Esophagus muscularis mucosa (tissue), 4 donors: ENCODE results near the gene BMP8A. TPM values are rescaled to one million over a fixed set of nuclear protein-coding genes. Genes with fewer than 3 reads are reported as not detected.

Experiments used
- DNase-seq: peaks from one replicate; pipeline ENCODE4 v3.0.0-alpha.2; 2017; ENCODE audit errors: extremely low spot score
- H3K27ac ChIP-seq, 4 donors: fragments of 200-600 bp; sonication (generic); replicated peaks in 1 of 4; 1 replicate in 3 of 4; 2 replicates in 1 of 4; pipeline ENCODE4 v1.5.1; 2016 to 2019; ENCODE audit warnings: mild to moderate bottlenecking in 1 of 4
- H3K27me3 ChIP-seq, 4 donors: fragments of 200-600 bp; sonication (generic); one replicate each; pipeline versions ENCODE4 v1.5.1 to v1.6.0; 2016 to 2019
- H3K36me3 ChIP-seq, 4 donors: fragments of 200-600 bp; sonication (generic); one replicate each; pipeline ENCODE4 v1.5.1; 2016 to 2019
- H3K4me1 ChIP-seq, 4 donors: fragments of 200-600 bp; sonication (generic); one replicate each; pipeline ENCODE4 v1.5.1; 2016 to 2019
- H3K4me3 ChIP-seq, 4 donors: fragments of 200-600 bp; sonication (generic); 1 replicate in 2 of 4; 2 replicates in 2 of 4; pipeline ENCODE4 v1.5.1; 2016 to 2019; ENCODE audit warnings: mild to moderate bottlenecking in 4 of 4, moderate library complexity in 1 of 4
- H3K9me3 ChIP-seq, 4 donors: fragments of 200-600 bp; sonication (generic); 1 replicate in 3 of 4; 2 replicates in 1 of 4; pipeline ENCODE4 v1.5.1; 2016 to 2019
- EP300 ChIP-seq: sonication (generic); formaldehyde crosslinking; IDR thresholded peaks from one replicate; pipeline ENCODE4 v1.6.1; 2017; ENCODE audit warnings: antibody characterized with exemption
- POLR2A ChIP-seq: fragments of 450-650 bp; IDR thresholded peaks from one replicate; pipeline ENCODE4 v1.6.1; 2017; ENCODE audit warnings: antibody characterized with exemption, moderate library complexity, mild to moderate bottlenecking, low read depth
- POLR2AphosphoS5 ChIP-seq, 2 donors: sonication (generic); formaldehyde crosslinking; IDR thresholded peaks; one replicate each; pipeline ENCODE4 v1.6.1; 2017; ENCODE audit warnings: antibody characterized with exemption in 2 of 2
- WGBS: methylation state at CpG from one replicate; pipeline ENCODE4 v1.1.5; 2018; 5-methylcytosine and 5-hydroxymethylcytosine counted together
- intact Hi-C: fragments of 100-400 bp; cut with DNase I; formaldehyde crosslinking; loops from one replicate; pipeline ENCODE4 v1.15.1; 2023
- total RNA-seq, 4 donors: library from RNA; depleted of rRNA; stranded (reverse); fragments of >200 nt; gene quantifications; one replicate each; pipeline versions ENCODE4 v1.1.0 to v1.2.1, GENCODE V29; 2016
- TF ChIP-seq, protein P1 (sequence below), 3 experiments: fragments of 200-600 bp in 2 of 3; fragments of 450-650 bp in 1 of 3; sonication (generic) in 2 of 3; IDR thresholded peaks; one replicate each; pipeline ENCODE4 v1.5.1; 2017 to 2019; ENCODE audit warnings: antibody characterized with exemption in 3 of 3, mild to moderate bottlenecking in 2 of 3, moderate library complexity in 1 of 3

BMP8A gene
- total RNA-seq, 4 donors from 2014 or later = 0.99 to 3.0 (median 2.2) TPM

DNA sequence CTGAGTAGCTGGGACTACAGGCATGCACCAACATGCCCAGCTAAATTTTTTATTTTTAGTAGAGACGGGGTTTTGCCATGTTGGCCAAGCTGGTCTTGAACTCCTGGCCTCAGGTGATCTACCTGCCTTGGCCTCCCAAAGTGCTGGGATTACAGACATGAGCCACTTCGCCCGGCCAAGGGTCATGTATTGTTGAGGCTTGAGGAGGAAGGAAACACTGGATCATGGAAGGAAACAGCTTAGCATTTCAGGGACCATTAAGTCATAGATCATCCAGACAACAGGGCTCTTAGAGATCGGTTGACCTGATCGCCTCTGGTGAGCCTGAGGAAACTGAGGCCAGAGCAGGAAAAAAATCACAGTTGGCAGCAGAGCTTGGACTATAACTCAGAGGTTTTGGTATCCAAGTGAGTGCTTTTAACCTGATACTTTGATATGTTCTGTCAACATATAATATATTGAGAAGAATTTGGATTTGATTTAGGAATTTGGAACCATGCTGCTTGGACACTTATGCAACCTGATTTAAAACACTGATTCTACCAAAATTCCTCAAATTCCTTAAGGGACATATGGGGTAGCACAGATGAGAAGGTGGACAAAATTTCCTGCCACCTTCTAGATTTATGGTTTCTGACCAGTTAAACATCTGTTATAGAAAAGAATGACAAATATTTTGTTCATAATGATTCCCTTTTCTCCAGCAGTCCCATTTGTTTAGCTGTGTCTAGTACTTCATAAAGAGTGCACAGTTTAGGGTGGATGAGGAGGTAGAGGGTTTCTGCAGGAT lies 13.1 kb upstream of the BMP8A start:
- no peaks in the 10 kb centered on the region for H3K9me3 ChIP-seq
- TF ChIP-seq EP300 = no peak
- no peak for TF ChIP-seq POLR2A
- no peak for TF ChIP-seq POLR2AphosphoS5 (IDR thresholded peaks at IDR 0.05)
- TF ChIP-seq, protein P1, sequence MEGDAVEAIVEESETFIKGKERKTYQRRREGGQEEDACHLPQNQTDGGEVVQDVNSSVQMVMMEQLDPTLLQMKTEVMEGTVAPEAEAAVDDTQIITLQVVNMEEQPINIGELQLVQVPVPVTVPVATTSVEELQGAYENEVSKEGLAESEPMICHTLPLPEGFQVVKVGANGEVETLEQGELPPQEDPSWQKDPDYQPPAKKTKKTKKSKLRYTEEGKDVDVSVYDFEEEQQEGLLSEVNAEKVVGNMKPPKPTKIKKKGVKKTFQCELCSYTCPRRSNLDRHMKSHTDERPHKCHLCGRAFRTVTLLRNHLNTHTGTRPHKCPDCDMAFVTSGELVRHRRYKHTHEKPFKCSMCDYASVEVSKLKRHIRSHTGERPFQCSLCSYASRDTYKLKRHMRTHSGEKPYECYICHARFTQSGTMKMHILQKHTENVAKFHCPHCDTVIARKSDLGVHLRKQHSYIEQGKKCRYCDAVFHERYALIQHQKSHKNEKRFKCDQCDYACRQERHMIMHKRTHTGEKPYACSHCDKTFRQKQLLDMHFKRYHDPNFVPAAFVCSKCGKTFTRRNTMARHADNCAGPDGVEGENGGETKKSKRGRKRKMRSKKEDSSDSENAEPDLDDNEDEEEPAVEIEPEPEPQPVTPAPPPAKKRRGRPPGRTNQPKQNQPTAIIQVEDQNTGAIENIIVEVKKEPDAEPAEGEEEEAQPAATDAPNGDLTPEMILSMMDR (IDR thresholded peaks at IDR 0.05) = no peak
- no peaks in the 10 kb centered on the region for H3K27me3 ChIP-seq
- intact Hi-C loops = no loop called here
- H3K4me3 ChIP-seq = no peak overlapping the region
- WGBS = 84% methylated on average over 5 of the region's 5 CpGs
- no peak for DNase-seq
- H3K4me1 ChIP-seq = no peaks in the 10 kb centered on the region
- no peak overlapping the region for H3K27ac ChIP-seq
- H3K36me3 ChIP-seq = peaks cover 52 to 97% (median 76%) of the 10 kb centered on the region in 4 donors

DNA sequence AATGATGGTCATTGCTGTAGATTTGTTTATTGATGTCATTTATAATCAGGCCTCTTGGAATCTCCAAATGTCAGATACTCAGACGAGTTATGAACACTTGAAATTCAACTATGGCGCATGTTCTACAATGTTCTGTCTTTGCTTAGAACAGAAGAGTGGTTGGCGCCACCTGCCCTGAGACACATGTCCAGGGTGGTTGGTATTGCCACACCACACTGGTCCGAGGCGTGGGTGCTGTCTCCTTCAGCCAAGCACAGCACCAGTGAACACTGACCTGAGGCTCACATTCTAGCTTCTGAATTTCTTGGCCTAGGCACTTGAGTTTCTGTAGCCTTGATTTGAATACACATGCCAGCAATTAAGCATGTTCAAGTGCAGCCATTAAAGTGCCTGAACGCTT lies 10.1 kb upstream of the BMP8A start:
- DNase-seq = no peak
- WGBS = 85% methylated on average over 6 of the region's 6 CpGs
- intact Hi-C loops = no loop called here
- H3K9me3 ChIP-seq = no peaks in the 10 kb centered on the region
- H3K36me3 ChIP-seq = peaks cover 53 to 97% (median 81%) of the 10 kb centered on the region in 4 donors
- peaks cover 0 to 7% (median 2%) of the 10 kb centered on the region in 4 donors for H3K4me1 ChIP-seq
- no peaks in the 10 kb centered on the region for H3K27me3 ChIP-seq
- H3K4me3 ChIP-seq = no peak overlapping the region
- H3K27ac ChIP-seq = no peak overlapping the region
- TF ChIP-seq POLR2AphosphoS5 (IDR thresholded peaks at IDR 0.05) (no peak), EP300 (no peak), POLR2A (no peak)
- TF ChIP-seq, protein P1 (IDR thresholded peaks at IDR 0.05) = no peak

DNA sequence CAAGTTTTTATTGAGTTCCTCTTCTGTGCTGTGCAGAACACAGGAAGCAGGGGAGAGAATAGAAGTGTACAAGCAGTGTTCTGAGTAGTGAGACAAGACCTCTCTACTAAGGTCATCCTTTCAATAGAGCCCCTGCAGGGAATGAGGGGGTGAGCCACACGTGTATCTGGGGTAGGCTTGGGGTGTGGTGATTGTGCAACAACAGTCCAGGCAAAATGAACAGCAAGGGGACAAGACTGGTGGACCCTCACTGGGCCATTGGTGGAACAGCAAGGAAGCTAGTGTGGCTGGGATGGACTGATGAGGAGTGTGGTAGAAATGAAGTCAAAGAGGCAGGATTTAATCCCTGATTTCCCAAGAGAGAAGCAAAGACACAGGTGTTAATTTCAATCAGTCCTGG lies 8.2 kb upstream of the BMP8A start:
- whole genome bisulfite sequencing = 46% methylated on average over 1 of the region's 1 CpG
- H3K4me3 ChIP-seq = no peak overlapping the region
- DNase-seq = no peak
- intact Hi-C loops = no loop called here
- H3K36me3 ChIP-seq = peaks cover 66 to 98% (median 89%) of the 10 kb centered on the region in 4 donors
- TF ChIP-seq POLR2A = no peak
- H3K9me3 ChIP-seq = no peaks in the 10 kb centered on the region
- no peaks in the 10 kb centered on the region for H3K27me3 ChIP-seq
- peaks cover 0 to 7% (median 2%) of the 10 kb centered on the region in 4 donors for H3K4me1 ChIP-seq
- no peak overlapping the region for H3K27ac ChIP-seq

DNA sequence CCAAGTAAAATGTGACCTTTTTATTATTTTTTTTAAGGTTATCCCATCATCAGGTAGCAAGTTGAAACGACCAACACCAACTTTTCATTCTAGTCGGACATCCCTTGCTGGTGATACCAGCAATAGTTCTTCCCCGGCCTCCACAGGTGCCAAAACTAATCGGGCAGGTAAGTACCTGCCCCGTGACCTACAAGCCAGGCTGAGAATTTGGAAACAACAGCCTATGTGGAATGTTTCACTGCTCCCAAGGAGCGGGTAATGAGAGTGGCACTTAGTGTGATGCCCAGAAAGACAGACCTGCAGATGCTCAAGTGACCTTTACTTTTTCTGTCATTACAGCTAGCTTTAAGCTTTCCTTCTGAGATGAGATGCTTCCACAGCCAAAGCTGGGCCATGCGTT lies 6.9 kb upstream of the BMP8A start:
- DNase-seq = no peak
- intact Hi-C loops = no loop called here
- WGBS = 91% methylated on average over 7 of the region's 7 CpGs
- peaks cover 57 to 90% (median 79%) of the 10 kb centered on the region in 4 donors for H3K36me3 ChIP-seq
- H3K27me3 ChIP-seq = no peaks in the 10 kb centered on the region
- H3K27ac ChIP-seq = peak overlapping the region in 2 of 4 donors; percentile 43 to 49
- H3K4me3 ChIP-seq = no peak overlapping the region
- TF ChIP-seq POLR2AphosphoS5 (IDR thresholded peaks at IDR 0.05) (no peak), EP300 (no peak)
- no peaks in the 10 kb centered on the region for H3K9me3 ChIP-seq
- H3K4me1 ChIP-seq = peaks cover 0 to 7% (median 2%) of the 10 kb centered on the region in 4 donors

DNA sequence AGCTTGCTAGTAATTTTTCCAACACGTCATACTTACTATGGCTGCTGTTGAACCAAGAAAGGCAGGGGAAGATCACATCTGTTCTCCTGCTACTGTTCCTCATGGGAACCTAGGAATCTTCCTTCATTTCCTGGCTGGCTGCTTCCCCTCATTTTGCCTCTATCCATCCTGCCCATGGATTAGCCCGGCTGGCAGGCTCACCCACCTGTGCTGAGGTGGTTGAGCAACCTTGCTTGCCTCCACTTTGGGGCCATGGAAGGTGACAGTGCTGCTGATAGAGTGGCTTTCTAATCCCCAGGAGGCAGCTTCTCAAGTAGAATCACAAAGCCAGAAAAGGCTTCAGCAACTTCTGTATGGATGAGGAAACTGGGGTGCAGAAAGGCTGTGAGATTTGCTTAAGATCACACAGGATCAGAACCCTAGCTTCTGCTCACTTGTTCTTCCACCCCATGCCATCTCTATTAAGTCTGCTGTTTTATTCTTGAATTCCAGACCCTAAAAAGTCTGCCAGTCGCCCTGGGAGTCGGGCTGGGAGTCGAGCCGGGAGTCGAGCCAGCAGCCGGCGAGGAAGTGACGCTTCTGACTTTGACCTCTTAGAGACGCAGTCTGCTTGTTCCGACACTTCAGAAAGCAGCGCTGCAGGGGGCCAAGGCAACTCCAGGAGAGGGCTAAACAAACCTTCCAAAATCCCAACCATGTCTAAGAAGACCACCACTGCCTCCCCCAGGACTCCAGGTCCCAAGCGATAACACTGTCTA lies 6.2 kb upstream of the BMP8A start:
- Histone ChIP-seq H3K9me3 (no peaks in the 10 kb centered on the region), H3K27ac (peak overlapping the region in 2 of 4 donors; percentile 43 to 49), H3K4me1 (peaks cover 0 to 7% (median 2%) of the 10 kb centered on the region in 4 donors), H3K27me3 (peaks cover 0 to under 1% (median 0%) of the 10 kb centered on the region in 4 donors), H3K4me3 (no peak overlapping the region), H3K36me3 (peaks cover 50 to 84% (median 72%) of the 10 kb centered on the region in 4 donors)
- no peak for DNase-seq
- intact Hi-C loops = no loop called here
- 86% methylated on average over 14 of the region's 14 CpGs for whole genome bisulfite sequencing
- no peak for TF ChIP-seq POLR2A
- no peak for TF ChIP-seq EP300
- TF ChIP-seq, protein P1 (IDR thresholded peaks at IDR 0.05) = no peak
- TF ChIP-seq POLR2AphosphoS5 (IDR thresholded peaks at IDR 0.05) = no peak
